Stimulated activated CD4-positive, alpha-beta T cell treated with anti-CD3 and anti-CD28 coated beads, Interleukin-4, amount 100 ng/mL, for 4 hours (primary cell): Measurements from ENCODE around the gene CYS1.

ENCODE experiments used
- DNase-seq, 2 experiments: peaks; one replicate each; pipeline ENCODE4 v3.0.0-alpha.2; 2020

The CYS1 gene

GRCh38 chr2:10071176-10071575, 9.0 kb downstream of the CYS1 start:
- no peak for DNase-seq

GRCh38 chr2:10067881-10068280, 12.3 kb downstream of the CYS1 start:
- no peak for DNase-seq

- DNase-seq = no peak
Observed at GRCh38 chr2:10067330-10067729, 12.9 kb downstream of the CYS1 start.

GRCh38 chr2:10065773-10066055, 14.5 kb downstream of the CYS1 start:
- DNase-seq = no peak

GRCh38 chr2:10064932-10065772, 15.1 kb downstream of the CYS1 start:
- DNase-seq = no peak

GRCh38 chr2:10063566-10063965, 16.6 kb downstream of the CYS1 start:
- DNase-seq = no peak

GRCh38 chr2:10062931-10063365, 17.3 kb downstream of the CYS1 start:
- no peak for DNase-seq

- no peak for DNase-seq
Observed at GRCh38 chr2:10061221-10061925, 18.8 kb downstream of the CYS1 start.

- no peak for DNase-seq
Observed at GRCh38 chr2:10059552-10060335, 20.5 kb downstream of the CYS1 start.

GRCh38 chr2:10059016-10059351, 21.2 kb downstream of the CYS1 start:
- DNase-seq = no peak

GRCh38 chr2:10058251-10059015, 21.8 kb downstream of the CYS1 start:
- no peak for DNase-seq

- no peak for DNase-seq
Observed at GRCh38 chr2:10057231-10058107, 22.7 kb downstream of the CYS1 start.

GRCh38 chr2:10056439-10056838, 23.8 kb downstream of the CYS1 start:
- no peak for DNase-seq

GRCh38 chr2:10054976-10055375, 25.2 kb downstream of the CYS1 start:
- no peak for DNase-seq

- DNase-seq = no peak
Observed at GRCh38 chr2:10054424-10054823, 25.8 kb downstream of the CYS1 start.

- no peak for DNase-seq
Observed at GRCh38 chr2:10053351-10053750, 26.9 kb downstream of the CYS1 start.

GRCh38 chr2:10052216-10052615, 28.0 kb downstream of the CYS1 start:
- DNase-seq = no peak

- DNase-seq = no peak
Observed at GRCh38 chr2:10048501-10049171, 31.6 kb downstream of the CYS1 start.

GRCh38 chr2:10047616-10048500, 32.4 kb downstream of the CYS1 start:
- DNase-seq = no peak

- no peak for DNase-seq
Observed at GRCh38 chr2:10046931-10047330, 33.3 kb downstream of the CYS1 start.
